Adrenal gland (tissue), 12 donors: ENCODE measurements around the gene COP1. TPM values are rescaled to one million over a fixed set of nuclear protein-coding genes. Genes with fewer than 3 reads are reported as not detected.

ENCODE experiments used
- DNase-seq, 7 donors: peaks; one replicate each; pipeline ENCODE4 v3.0.0-alpha.2; 2019 to 2020
- H3K27ac ChIP-seq, 5 donors: fragments of 200-600 bp; sonication (generic) in 4 of 5; 1 replicate in 3 of 5; 2 replicates in 2 of 5; pipeline versions ENCODE4 v1.5.1 to v1.8.0; 2016 to 2020; ENCODE audit warnings: mild to moderate bottlenecking in 1 of 5
- H3K27me3 ChIP-seq: fragments of 200-600 bp; 2 replicates; pipeline ENCODE4 v1.8.0; 2021
- H3K36me3 ChIP-seq, 2 donors: fragments of 200-600 bp; replicated peaks in 1 of 2; 1 replicate in 1 of 2; 2 replicates in 1 of 2; pipeline versions ENCODE4 v1.5.1 to v1.8.0; 2018 to 2022
- H3K4me1 ChIP-seq, 2 donors: fragments of 200-600 bp; replicated peaks in 1 of 2; 1 replicate in 1 of 2; 2 replicates in 1 of 2; pipeline versions ENCODE4 v1.5.1 to v1.8.0; 2018 to 2021
- H3K4me3 ChIP-seq, 4 donors: fragments of 200-600 bp; sonication (generic) in 3 of 4; one replicate each; pipeline ENCODE4 v1.5.1; 2016 to 2018
- H3K9me3 ChIP-seq, 3 donors: fragments of 200-600 bp; sonication (generic) in 1 of 3; replicated peaks in 1 of 3; 1 replicate in 2 of 3; 2 replicates in 1 of 3; pipeline versions ENCODE4 v1.5.1 to v1.8.0; 2016 to 2021
- CTCF ChIP-seq, 6 experiments: fragments of 450-650 bp in 4 of 6; fragments of 200-600 bp in 2 of 6; sonication (generic) in 1 of 6; IDR thresholded peaks; 1 replicate in 5 of 6; 2 replicates in 1 of 6; pipeline versions ENCODE4 v1.5.1 to v1.8.0; 2016 to 2021; ENCODE audit warnings: antibody characterized with exemption in 6 of 6, mild to moderate bottlenecking in 2 of 6, moderate library complexity in 1 of 6
- POLR2A ChIP-seq, 2 donors: fragments of 450-650 bp; IDR thresholded peaks; one replicate each; pipeline ENCODE4 v1.6.1; 2017; ENCODE audit warnings: antibody characterized with exemption in 2 of 2, mild to moderate bottlenecking in 2 of 2, moderate library complexity in 1 of 2
- whole genome bisulfite sequencing, 4 donors: extraction: QIAGEN DNeasy Blood & Tissue Kit in 2 of 4; methylation state at CpG; one replicate each; pipeline versions ENCODE4 v1.1.5 to v1.1.7; 2013 to 2017; 5-methylcytosine and 5-hydroxymethylcytosine counted together
- intact Hi-C, 2 donors: fragments of 100-400 bp; cut with DNase I; formaldehyde crosslinking; loops; one replicate each; pipeline versions ENCODE4 v1.14.1 to v1.15.0; 2022 to 2023
- polyA plus RNA-seq, 3 donors: library from polyadenylated mRNA; stranded (reverse); fragments of 200-250 nt in 2 of 3; fragments of 350-450 nt in 1 of 3; fragmentation: Illumina TruSeq in 1 of 3; extraction: RNeasy Lipid Tissue Mini Kit (QIAGEN cat#74804) in 1 of 3; gene quantifications; one replicate each; pipeline ENCODE4 v1.2.3, GENCODE V29; 2013 to 2014
- total RNA-seq, 9 donors: library from RNA; depleted of rRNA in 4 of 9; stranded (reverse); fragments of >200 nt in 4 of 9; fragments of 120-200 nt in 1 of 9; fragmentation: NEBNext Ultra II Directional in 1 of 9; extraction: Animal tissue kit (Norgen Biotek cat#: 25700) in 1 of 9; gene quantifications; one replicate each; pipeline versions ENCODE4 v1.1.0 to v1.2.4, GENCODE V29; 2013 to 2023
- donor health status: healthy with polysubstance abuse.
- donor health status: Bipolar disorder and iron deficiency.
- donor health status: DM: yes; HTN: yes; CAD: no.
- donor health status: DM: no; HTN: no; CAD: no.
- donor health status: DM: no; HTN: no; CAD: no.
- donor health status: DM: yes; HTN: yes; CAD: no.

Gene COP1
- total and polyA plus RNA-seq, 12 donors = 27.4 to 80.0 (median 36.7) TPM

GRCh38 chr1:176164014-176164678 is 42.9 kb downstream of the COP1 start:
- H3K27ac ChIP-seq = no peak overlapping the region

GRCh38 chr1:176159993-176160392 is 47.1 kb downstream of the COP1 start:
- Histone ChIP-seq H3K36me3 (no peaks in the 10 kb centered on the region), H3K4me1 (no peaks in the 10 kb centered on the region), H3K4me3 (no peak overlapping the region), H3K27ac (no peak overlapping the region), H3K9me3 (peaks cover 0 to 11% (median 7%) of the 10 kb centered on the region in 3 donors), H3K27me3 (no peaks in the 10 kb centered on the region)
- no peak for DNase-seq
- intact Hi-C loops = no loop called here
- WGBS, 4 donors = 47 to 93% (median 71%) methylated on average over 2 of the region's 2 CpGs
- TF ChIP-seq CTCF (IDR thresholded peaks at IDR 0.05) (no peak), POLR2A (IDR thresholded peaks at IDR 0.05) (no peak)

More at GRCh38 chr1:176164014-176164678, 42.9 kb downstream of the COP1 start:
- intact Hi-C loops = no loop called here
- 90 to 99% (median 98%) methylated on average over 2 of the region's 2 CpGs for WGBS, 4 donors
- no peaks in the 10 kb centered on the region for H3K4me1 ChIP-seq
- H3K4me3 ChIP-seq = no peak overlapping the region
- no peaks in the 10 kb centered on the region for H3K9me3 ChIP-seq
- DNase-seq = no peak
- no peaks in the 10 kb centered on the region for H3K36me3 ChIP-seq
- TF ChIP-seq CTCF (IDR thresholded peaks at IDR 0.05) (no peak), POLR2A (IDR thresholded peaks at IDR 0.05) (no peak)
- H3K27me3 ChIP-seq = no peaks in the 10 kb centered on the region

GRCh38 chr1:176157995-176158394 is 49.1 kb downstream of the COP1 start:
- Histone ChIP-seq H3K27ac (no peak overlapping the region), H3K9me3 (peaks cover 0 to 11% (median 7%) of the 10 kb centered on the region in 3 donors), H3K27me3 (no peaks in the 10 kb centered on the region), H3K36me3 (no peaks in the 10 kb centered on the region), H3K4me1 (no peaks in the 10 kb centered on the region), H3K4me3 (no peak overlapping the region)
- DNase-seq = no peak
- 94 to 99% (median 98%) methylated on average over 3 of the region's 3 CpGs for WGBS, 4 donors
- intact Hi-C loops = no loop called here
- TF ChIP-seq CTCF (IDR thresholded peaks at IDR 0.05) (no peak), POLR2A (IDR thresholded peaks at IDR 0.05) (no peak)

- peaks cover 0 to 4% (median 0%) of the 10 kb centered on the region in 3 donors for H3K9me3 ChIP-seq
- 74 to 82% (median 77%) methylated on average over 4 of the region's 4 CpGs for WGBS, 4 donors
- intact Hi-C loops = no loop called here
Measured at GRCh38 chr1:176149939-176150807, 56.9 kb downstream of the COP1 start.

More at GRCh38 chr1:176149939-176150807, 56.9 kb downstream of the COP1 start:
- TF ChIP-seq CTCF (IDR thresholded peaks at IDR 0.05) (no peak), POLR2A (IDR thresholded peaks at IDR 0.05) (no peak)
- Histone ChIP-seq H3K4me3 (no peak overlapping the region), H3K4me1 (peaks cover 0 to 13% of the 10 kb centered on the region in 2 donors), H3K36me3 (no peaks in the 10 kb centered on the region), H3K27me3 (no peaks in the 10 kb centered on the region), H3K27ac (no peak overlapping the region)
- DNase-seq = no peak
